Left lobe of liver (tissue), 2 donors: ENCODE measurements around the gene IRAG1. TPM values are rescaled to one million over a fixed set of nuclear protein-coding genes. Genes with fewer than 3 reads are reported as not detected.
"Not testable (repeated sequence)": the region's sequence is repeated elsewhere in the genome, so short reads cannot be mapped to it uniquely, and the experiment has no call there.

Experiments used
- ATAC-seq: fragments of 200-7000 bp; cut with Tn5 transposase; one replicate; pipeline ENCODE4 v1.9.1; 2020; ENCODE audit warnings: mild to moderate bottlenecking, moderate library complexity
- DNase-seq: peaks from one replicate; pipeline ENCODE4 v3.0.0-alpha.2; 2020; ENCODE audit warnings: low spot score
- total RNA-seq: library from RNA; stranded (reverse); gene quantifications from one replicate; pipeline ENCODE4 v1.2.1, GENCODE V29; 2021
- donor health status: DM: no; HTN: no; CAD: no; lungs with moderate emphysema.
- donor health status: DM: no; HTN: yes; CAD: no.

Gene IRAG1
- total RNA-seq, 1 donor from 2014 or later = 0.53 TPM

- ATAC-seq = no peak
- DNase-seq = no peak
These were observed 15.9 kb upstream of the IRAG1 start for GRCh38 chr11:10709299-10710086.

- no peak for ATAC-seq
- DNase-seq = no peak
These were observed 14.6 kb upstream of the IRAG1 start for GRCh38 chr11:10708131-10708530.

- ATAC-seq (no peak), DNase-seq (no peak)
These were observed 8.4 kb upstream of the IRAG1 start for GRCh38 chr11:10701982-10702381.

GRCh38 chr11:10699072-10699471, 5.5 kb upstream of the IRAG1 start:
- DNase-seq = no peak
- ATAC-seq = no peak

- no peak for DNase-seq
- ATAC-seq = no peak
These were observed 3.7 kb upstream of the IRAG1 start for GRCh38 chr11:10697323-10697620.

GRCh38 chr11:10696468-10697322, 3.1 kb upstream of the IRAG1 start:
- DNase-seq (no peak), ATAC-seq (no peak)

GRCh38 chr11:10695833-10696232, 2.3 kb upstream of the IRAG1 start:
- no peak for ATAC-seq
- no peak for DNase-seq

- ATAC-seq = no peak
- DNase-seq = no peak
These were observed 1.1 kb upstream of the IRAG1 start for GRCh38 chr11:10694486-10695239.

GRCh38 chr11:10692531-10693115, 932 bp downstream of the IRAG1 start:
- DNase-seq (no peak), ATAC-seq (no peak)

GRCh38 chr11:10688401-10688800, 5.2 kb downstream of the IRAG1 start:
- ATAC-seq = no peak
- DNase-seq = no peak

- DNase-seq (no peak), ATAC-seq (no peak)
These were observed 7.2 kb downstream of the IRAG1 start for GRCh38 chr11:10686311-10686710.

GRCh38 chr11:10683429-10683828, 10.1 kb downstream of the IRAG1 start:
- no peak for ATAC-seq
- no peak for DNase-seq

- DNase-seq (no peak), ATAC-seq (no peak)
These were observed 12.5 kb downstream of the IRAG1 start for GRCh38 chr11:10680956-10681487.

GRCh38 chr11:10680279-10680678, 13.3 kb downstream of the IRAG1 start:
- not testable (repeated sequence) for DNase-seq, ATAC-seq

GRCh38 chr11:10679644-10680043, 13.9 kb downstream of the IRAG1 start:
- DNase-seq = no peak

GRCh38 chr11:10678101-10678500, 15.5 kb downstream of the IRAG1 start:
- DNase-seq = no peak
- no peak for ATAC-seq

More at GRCh38 chr11:10679644-10680043, 13.9 kb downstream of the IRAG1 start:
- no peak for ATAC-seq

GRCh38 chr11:10676919-10677318, 16.6 kb downstream of the IRAG1 start:
- ATAC-seq (no peak), DNase-seq (no peak)

- DNase-seq (no peak), ATAC-seq (peak; percentile 42)
These were observed 18.6 kb downstream of the IRAG1 start for GRCh38 chr11:10674911-10675440.

GRCh38 chr11:10674440-10674855, 19.1 kb downstream of the IRAG1 start:
- ATAC-seq = peak; percentile 40
- no peak for DNase-seq

- DNase-seq = no peak
- ATAC-seq = no peak
These were observed 20.0 kb downstream of the IRAG1 start for GRCh38 chr11:10673501-10674062.
